ENCODE results near the gene TUT4.

DNA sequence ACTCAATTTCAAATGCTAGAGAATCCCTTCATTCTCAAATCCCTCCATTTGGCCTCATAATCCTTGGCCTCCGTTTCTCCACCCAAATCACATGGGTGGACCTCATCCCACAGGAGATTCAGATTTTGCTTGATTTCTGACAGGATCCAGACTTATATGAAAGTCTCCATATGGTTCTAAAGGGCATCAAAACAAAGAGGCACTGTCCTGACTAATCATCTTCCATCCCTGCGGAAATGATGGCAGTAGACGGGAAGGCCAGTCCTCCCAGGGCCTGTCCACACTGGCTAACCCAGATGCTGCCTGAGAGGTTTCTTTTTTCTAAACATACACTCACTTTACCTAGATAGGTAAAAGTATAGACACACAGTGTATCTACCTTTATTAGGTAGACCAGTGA lies 167.5 kb downstream of the TUT4 start:
- TF ChIP-seq CTCF (IDR thresholded peaks at IDR 0.05) (no peak), POLR2A (IDR thresholded peaks at IDR 0.05) (no peak)

Measured in Peyer's patch (tissue), 4 donors.